CD14-positive monocyte (primary cell): ENCODE measurements around the gene HNF1B. TPM values are rescaled to one million over a fixed set of nuclear protein-coding genes. Genes with fewer than 3 reads are reported as not detected.
A peak's percentile ranks its signal among the peaks of the same experiment; 100 is the strongest.

Experiments used
- DNase-seq, 3 donors: peaks; one replicate each; pipeline ENCODE4 v3.0.0-alpha.2; 2011 to 2022
- H2AFZ ChIP-seq: 2 replicates; pipeline ENCODE4 v1.6.0; 2012; ENCODE audit warnings: mild to moderate bottlenecking, low read depth, low read length, inconsistent platforms; ENCODE audit not compliant: insufficient read depth, poor library complexity, severe bottlenecking
- H3K27ac ChIP-seq, 2 donors: 1 replicate in 1 of 2; 2 replicates in 1 of 2; pipeline ENCODE4 v1.5.1; 2012 to 2013; ENCODE audit warnings: low read length in 2 of 2, control low read depth in 1 of 2, inconsistent platforms in 1 of 2, low read depth in 1 of 2, mild to moderate bottlenecking in 1 of 2
- H3K27me3 ChIP-seq, 2 donors: one replicate each; pipeline versions ENCODE4 v1.6.0 to v1.6.1; 2011 to 2013; ENCODE audit warnings: low read length in 2 of 2; ENCODE audit not compliant: control insufficient read depth in 2 of 2, insufficient read depth in 2 of 2
- H3K36me3 ChIP-seq, 2 donors: replicated peaks in 1 of 2; 1 replicate in 1 of 2; 2 replicates in 1 of 2; pipeline versions ENCODE4 v1.5.1 to v1.6.1; 2012 to 2013; ENCODE audit warnings: low read length in 2 of 2, control low read depth in 1 of 2, inconsistent platforms in 1 of 2, mild to moderate bottlenecking in 1 of 2; ENCODE audit not compliant: insufficient read depth in 2 of 2, control insufficient read depth in 1 of 2
- H3K4me1 ChIP-seq, 2 donors: 1 replicate in 1 of 2; 2 replicates in 1 of 2; pipeline versions ENCODE4 v1.5.1 to v1.6.1; 2012 to 2013; ENCODE audit warnings: low read length in 2 of 2, control low read depth in 1 of 2, inconsistent platforms in 1 of 2, mild to moderate bottlenecking in 1 of 2, moderate library complexity in 1 of 2; ENCODE audit not compliant: insufficient read depth in 2 of 2, control insufficient read depth in 1 of 2
- H3K4me2 ChIP-seq: replicated peaks from 2 replicates; pipeline ENCODE3; 2012; ENCODE audit warnings: low read length, moderate library complexity, mild to moderate bottlenecking; ENCODE audit not compliant: poor library complexity, severe bottlenecking; ENCODE audit errors: extremely low read depth
- H3K4me3 ChIP-seq, 3 experiments: fragments of 200-600 bp in 1 of 3; sonication (generic) in 1 of 3; replicated peaks in 1 of 3; 1 replicate in 2 of 3; 2 replicates in 1 of 3; pipeline ENCODE4 v1.5.1; 2011 to 2013; ENCODE audit warnings: low read length in 3 of 3, mild to moderate bottlenecking in 3 of 3, control low read depth in 2 of 3, low read depth in 2 of 3, inconsistent platforms in 1 of 3, moderate library complexity in 1 of 3
- H3K79me2 ChIP-seq: 2 replicates; pipeline ENCODE4 v1.6.0; 2012; ENCODE audit warnings: mild to moderate bottlenecking, control low read depth, inconsistent platforms, low read length, moderate library complexity; ENCODE audit not compliant: insufficient read depth
- H3K9ac ChIP-seq: 2 replicates; pipeline ENCODE4 v1.6.0; 2017; ENCODE audit warnings: low read length, mild to moderate bottlenecking; ENCODE audit not compliant: insufficient read depth, poor library complexity, severe bottlenecking
- H3K9me3 ChIP-seq, 2 donors: replicated peaks in 1 of 2; 1 replicate in 1 of 2; 2 replicates in 1 of 2; pipeline versions ENCODE4 v1.5.1 to v1.6.1; 2012 to 2013; ENCODE audit warnings: low read length in 2 of 2, control low read depth in 1 of 2; ENCODE audit not compliant: control insufficient read depth in 1 of 2, insufficient read depth in 1 of 2
- H4K20me1 ChIP-seq: 2 replicates; pipeline ENCODE4 v1.6.0; 2012; ENCODE audit warnings: mild to moderate bottlenecking, low read length, control low read depth, moderate library complexity; ENCODE audit not compliant: insufficient read depth
- H3K27ac Mint-ChIP-seq, 7 donors: one replicate each; pipeline ENCODE4 v1.8.0; 2020; ENCODE audit warnings: mild to moderate bottlenecking in 7 of 7, mixed read lengths in 7 of 7, moderate library complexity in 6 of 7, inconsistent platforms in 2 of 7
- H3K27me3 Mint-ChIP-seq, 3 donors: one replicate each; pipeline ENCODE4 v1.8.0; 2021 to 2022; ENCODE audit warnings: low read depth in 3 of 3, mild to moderate bottlenecking in 3 of 3, mixed read lengths in 3 of 3, moderate library complexity in 3 of 3, inconsistent platforms in 1 of 3
- H3K36me3 Mint-ChIP-seq, 2 donors: one replicate each; pipeline ENCODE4 v1.8.0; 2020; ENCODE audit warnings: mixed read lengths in 2 of 2, inconsistent platforms in 1 of 2, mild to moderate bottlenecking in 1 of 2
- H3K4me1 Mint-ChIP-seq: one replicate; pipeline ENCODE4 v1.8.0; 2020; ENCODE audit warnings: mild to moderate bottlenecking, mixed read lengths
- H3K4me3 Mint-ChIP-seq, 2 donors: one replicate each; pipeline ENCODE4 v1.8.0; 2020; ENCODE audit warnings: mild to moderate bottlenecking in 2 of 2, mixed read lengths in 2 of 2, moderate library complexity in 1 of 2
- H3K9me3 Mint-ChIP-seq, 7 donors: one replicate each; pipeline ENCODE4 v1.8.0; 2020 to 2022; ENCODE audit warnings: mixed read lengths in 7 of 7, mild to moderate bottlenecking in 6 of 7, moderate library complexity in 6 of 7, inconsistent platforms in 2 of 7
- WGBS: methylation state at CpG from one replicate; pipeline ENCODE4 v1.1.5; 2013; ENCODE audit warnings: missing lambda C conversion rate; ENCODE audit not compliant: insufficient coverage; 5-methylcytosine and 5-hydroxymethylcytosine counted together
- intact Hi-C, 2 donors: fragments of 100-400 bp; cut with micrococcal nuclease; formaldehyde crosslinking; loops; one replicate each; pipeline versions ENCODE4 v1.15.0 to v1.15.1; 2023
- polyA plus RNA-seq, 3 donors: library from polyadenylated mRNA; depleted of rRNA in 1 of 3; unstranded in 2 of 3; stranded (reverse) in 1 of 3; fragments of 300-500 nt in 2 of 3; fragments of >200 nt in 1 of 3; fragmentation: Illumina TruSeq in 2 of 3; gene quantifications; 1 replicate in 2 of 3; 2 replicates in 1 of 3; pipeline ENCODE4 v1.2.3, GENCODE V29; 2012 to 2021
- TF ChIP-seq, protein P1 (sequence below): fragments of 200-600 bp; IDR thresholded peaks from one replicate; pipeline ENCODE4 v1.8.0; 2022; ENCODE audit warnings: antibody characterized with exemption, mild to moderate bottlenecking

HNF1B gene
- polyA plus RNA-seq, 3 donors, result not detected

DNA sequence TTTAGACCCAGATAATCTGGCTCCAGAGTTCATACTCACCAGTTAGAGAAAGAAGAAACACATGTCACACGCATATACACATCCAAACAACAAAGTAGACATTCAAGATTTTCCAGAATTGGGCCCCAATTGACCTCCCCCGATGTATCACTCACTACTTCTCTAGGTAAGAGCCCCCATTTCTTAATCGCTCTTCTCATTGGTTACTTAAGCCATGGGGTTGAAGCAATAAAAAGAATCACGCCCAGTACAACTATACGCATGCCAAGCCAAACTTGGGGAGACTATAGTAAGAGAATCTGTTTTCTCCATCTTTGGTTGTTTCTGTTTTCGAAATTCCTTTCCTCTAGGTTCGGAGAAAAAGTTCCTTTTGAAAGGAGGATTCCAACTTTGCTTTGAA, 102.2 kb downstream of the HNF1B start:
- peak overlapping the region; percentile 82 for H3K9ac ChIP-seq
- H3K27me3 ChIP-seq, result peaks cover 32 to 33% of the 10 kb centered on the region in 2 donors
- TF ChIP-seq, protein P1, sequence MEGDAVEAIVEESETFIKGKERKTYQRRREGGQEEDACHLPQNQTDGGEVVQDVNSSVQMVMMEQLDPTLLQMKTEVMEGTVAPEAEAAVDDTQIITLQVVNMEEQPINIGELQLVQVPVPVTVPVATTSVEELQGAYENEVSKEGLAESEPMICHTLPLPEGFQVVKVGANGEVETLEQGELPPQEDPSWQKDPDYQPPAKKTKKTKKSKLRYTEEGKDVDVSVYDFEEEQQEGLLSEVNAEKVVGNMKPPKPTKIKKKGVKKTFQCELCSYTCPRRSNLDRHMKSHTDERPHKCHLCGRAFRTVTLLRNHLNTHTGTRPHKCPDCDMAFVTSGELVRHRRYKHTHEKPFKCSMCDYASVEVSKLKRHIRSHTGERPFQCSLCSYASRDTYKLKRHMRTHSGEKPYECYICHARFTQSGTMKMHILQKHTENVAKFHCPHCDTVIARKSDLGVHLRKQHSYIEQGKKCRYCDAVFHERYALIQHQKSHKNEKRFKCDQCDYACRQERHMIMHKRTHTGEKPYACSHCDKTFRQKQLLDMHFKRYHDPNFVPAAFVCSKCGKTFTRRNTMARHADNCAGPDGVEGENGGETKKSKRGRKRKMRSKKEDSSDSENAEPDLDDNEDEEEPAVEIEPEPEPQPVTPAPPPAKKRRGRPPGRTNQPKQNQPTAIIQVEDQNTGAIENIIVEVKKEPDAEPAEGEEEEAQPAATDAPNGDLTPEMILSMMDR, result no peak
- Mint-ChIP-seq H3K27me3 (peaks cover 26 to 35% (median 30%) of the 10 kb centered on the region in 3 donors), H3K36me3 (peaks cover 22 to 33% of the 10 kb centered on the region in 2 donors), H3K9me3 (peaks cover 0 to 2% (median 0%) of the 10 kb centered on the region in 7 donors), H3K4me1 (peaks cover 27% of the 10 kb centered on the region), H3K4me3 (peak overlapping the region; percentile 92 to 96), H3K27ac (peak overlapping the region; percentile 82 to 97 (median 92))
- H3K9me3 ChIP-seq, result no peaks in the 10 kb centered on the region
- H2AFZ ChIP-seq, result peak overlapping the region; percentile 93
- H3K79me2 ChIP-seq, result peaks cover 42% of the 10 kb centered on the region
- H3K4me1 ChIP-seq, result peaks cover 13 to 19% of the 10 kb centered on the region in 2 donors
- WGBS, result no CpG with 5 or more reads among the region's 7 CpGs
- intact Hi-C loops, result no loop called here
- peak overlapping the region; percentile 68 to 90 for H3K27ac ChIP-seq
- peaks cover 7% of the 10 kb centered on the region for H4K20me1 ChIP-seq
- peak overlapping the region; percentile 86 to 95 (median 92) for H3K4me3 ChIP-seq
- DNase-seq, result peak in 1 of 3 donors; percentile 8
- H3K36me3 ChIP-seq, result peaks cover 24 to 31% of the 10 kb centered on the region in 2 donors
- H3K4me2 ChIP-seq, result peak overlapping the region; percentile 99

DNA sequence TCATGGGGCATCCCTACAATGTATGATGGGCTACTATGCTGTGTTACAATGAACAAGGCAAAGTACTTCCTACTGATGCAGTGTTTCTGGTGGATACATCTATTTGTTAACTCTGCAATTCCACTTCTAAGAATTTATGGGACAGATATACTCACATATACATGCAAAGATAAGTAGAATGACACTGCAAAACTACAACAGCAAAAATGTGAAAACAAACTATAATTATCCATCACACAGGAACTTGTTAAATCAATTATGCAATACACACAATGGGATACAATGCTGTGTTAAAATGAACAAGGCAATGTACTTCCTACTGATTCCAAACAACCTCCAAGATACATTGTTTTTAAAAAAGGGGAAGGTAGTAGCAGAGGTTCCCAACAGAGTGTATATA, 104.8 kb downstream of the HNF1B start:
- Histone ChIP-seq H3K9ac (no peak overlapping the region), H3K27ac (peak overlapping the region in 1 of 2 donors; percentile 23), H3K4me1 (peaks cover 13 to 19% of the 10 kb centered on the region in 2 donors), H3K79me2 (peaks cover 49% of the 10 kb centered on the region), H3K36me3 (peaks cover 47 to 57% of the 10 kb centered on the region in 2 donors), H2AFZ (no peak overlapping the region), H4K20me1 (peaks cover 13% of the 10 kb centered on the region), H3K9me3 (no peaks in the 10 kb centered on the region), H3K4me3 (no peak overlapping the region), H3K4me2 (no peak overlapping the region), H3K27me3 (peaks cover 11 to 12% of the 10 kb centered on the region in 2 donors)
- TF ChIP-seq, protein P1, result no peak
- H3K36me3 Mint-ChIP-seq, result peaks cover 42 to 57% of the 10 kb centered on the region in 2 donors
- H3K27me3 Mint-ChIP-seq, result peaks cover 9 to 14% (median 12%) of the 10 kb centered on the region in 3 donors
- no peaks in the 10 kb centered on the region for H3K9me3 Mint-ChIP-seq
- no peak overlapping the region for H3K4me3 Mint-ChIP-seq
- intact Hi-C loops, result no loop called here
- no peak overlapping the region for H3K27ac Mint-ChIP-seq
- H3K4me1 Mint-ChIP-seq, result peaks cover 27% of the 10 kb centered on the region
- DNase-seq, result no peak
